ENCODE data around the gene KCNJ1.

KCNJ1 gene

GRCh38 chr11:128834157-128834556 lies 32.9 kb downstream of the KCNJ1 start:
- no peak for DNase-seq
- intact Hi-C loops (cut with DNase I), result loop anchor here (5.0 to 10.0 kb wide), 2 partner anchors 662 to 799 kb away; no protein-coding TSS in a partner anchor

GRCh38 chr11:128832121-128832497 lies 35.0 kb downstream of the KCNJ1 start:
- DNase-seq, result no peak
- intact Hi-C loops (cut with DNase I), result loop anchor here (5.0 to 10.0 kb wide), 2 partner anchors 660 to 797 kb away; no protein-coding TSS in a partner anchor

GRCh38 chr11:128831174-128832120 lies 35.6 kb downstream of the KCNJ1 start:
- intact Hi-C loops (cut with DNase I), result loop anchor here (5.0 to 10.0 kb wide), 2 partner anchors 659 to 797 kb away; no protein-coding TSS in a partner anchor

GRCh38 chr11:128830290-128831173 lies 36.6 kb downstream of the KCNJ1 start:
- intact Hi-C loops (cut with DNase I), result loop anchor here (5.0 to 10.0 kb wide), 2 partner anchors 658 to 796 kb away; no protein-coding TSS in a partner anchor
- no peak for DNase-seq

More at GRCh38 chr11:128831174-128832120, 35.6 kb downstream of the KCNJ1 start:
- DNase-seq, result peak; percentile 44 to 94 (median 84)

- no peak for DNase-seq
- intact Hi-C loops (cut with DNase I), result no loop called here
These were observed 38.7 kb downstream of the KCNJ1 start for GRCh38 chr11:128828350-128828749.

GRCh38 chr11:128827191-128827893 lies 39.8 kb downstream of the KCNJ1 start:
- intact Hi-C loops (cut with DNase I), result no loop called here
- DNase-seq, result no peak

GRCh38 chr11:128825050-128825784 lies 41.9 kb downstream of the KCNJ1 start:
- intact Hi-C loops (cut with DNase I), result no loop called here
- DNase-seq, result no peak

GRCh38 chr11:128824191-128825049 lies 42.7 kb downstream of the KCNJ1 start:
- intact Hi-C loops (cut with DNase I), result no loop called here
- DNase-seq, result peak in 2 of 42 donors; percentile 18 to 19

GRCh38 chr11:128823753-128824152 lies 43.3 kb downstream of the KCNJ1 start:
- intact Hi-C loops (cut with DNase I), result no loop called here
- no peak for DNase-seq

- intact Hi-C loops (cut with DNase I), result no loop called here
- no peak for DNase-seq
These were observed 45.0 kb downstream of the KCNJ1 start for GRCh38 chr11:128822130-128822529.

GRCh38 chr11:128821556-128821955 lies 45.5 kb downstream of the KCNJ1 start:
- intact Hi-C loops (cut with DNase I), result no loop called here
- no peak for DNase-seq

- DNase-seq, result no peak
- intact Hi-C loops (cut with DNase I), result no loop called here
These were observed 47.9 kb downstream of the KCNJ1 start for GRCh38 chr11:128819198-128819597.

- intact Hi-C loops (cut with DNase I), result no loop called here
- peak in 1 of 42 donors; percentile 24 for DNase-seq
These were observed 52.0 kb downstream of the KCNJ1 start for GRCh38 chr11:128814856-128815705.

GRCh38 chr11:128813729-128814128 lies 53.4 kb downstream of the KCNJ1 start:
- no peak for DNase-seq
- intact Hi-C loops (cut with DNase I), result no loop called here

- intact Hi-C loops (cut with DNase I), result no loop called here
These were observed 56.1 kb downstream of the KCNJ1 start for GRCh38 chr11:128810784-128811514.

GRCh38 chr11:128809128-128809527 lies 58.0 kb downstream of the KCNJ1 start:
- intact Hi-C loops (cut with DNase I), result no loop called here
- DNase-seq, result no peak

More at GRCh38 chr11:128810784-128811514, 56.1 kb downstream of the KCNJ1 start:
- no peak for DNase-seq
